ENCODE results near the gene MAZ.

- TF ChIP-seq POLR2A (IDR thresholded peaks at IDR 0.05; ENCODE audit: low read depth, low read length) (no peak), POLR2AphosphoS5 (IDR thresholded peaks at IDR 0.05; ENCODE audit: low read depth, low read length) (no peak)
Measured at GRCh38 chr16:29858149-29858849, 52.0 kb downstream of the MAZ start.

Data from GM12892 (cell line).